IPS-18c (cell line): ENCODE measurements around the gene ACER1.

ENCODE experiments used
- H3K4me3 ChIP-seq: 2 replicates; pipeline ENCODE4 v1.7.0; 2013; ENCODE audit warnings: low read depth, mild to moderate bottlenecking, low read length, moderate library complexity; ENCODE audit not compliant: insufficient read depth
- H3K9me3 ChIP-seq: one replicate; pipeline ENCODE4 v1.6.1; 2013; ENCODE audit warnings: mild to moderate bottlenecking, low read length, moderate library complexity; ENCODE audit not compliant: control insufficient read depth, insufficient read depth

The ACER1 gene

GRCh38 chr19:6262519-6262918 is 70.9 kb downstream of the ACER1 start:
- H3K9me3 ChIP-seq: no peaks in the 10 kb centered on the region
- H3K4me3 ChIP-seq: no peak overlapping the region

DNA sequence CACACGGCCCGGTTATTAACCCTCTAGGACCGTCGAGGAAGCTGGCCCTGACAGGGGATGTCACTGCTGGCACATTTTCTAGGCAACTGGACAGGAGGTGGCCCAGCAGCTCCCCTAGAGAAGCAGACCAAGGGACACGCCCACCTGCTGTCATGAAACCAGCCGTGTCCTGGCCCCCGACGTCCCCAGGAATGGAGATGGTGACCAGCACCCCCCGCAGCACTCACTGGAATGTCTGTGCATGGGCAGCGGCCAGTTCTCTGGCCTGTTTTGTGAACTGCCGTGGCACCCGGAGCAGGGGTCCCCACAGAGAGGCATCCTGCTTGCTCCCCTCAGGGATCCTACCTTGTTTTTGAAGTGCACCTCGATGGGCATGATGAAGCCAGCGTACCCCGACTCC is 71.5 kb downstream of the ACER1 start:
- Histone ChIP-seq H3K9me3 (no peaks in the 10 kb centered on the region), H3K4me3 (no peak overlapping the region)

GRCh38 chr19:6260912-6261650 is 72.3 kb downstream of the ACER1 start:
- H3K4me3 ChIP-seq: no peak overlapping the region
- no peaks in the 10 kb centered on the region for H3K9me3 ChIP-seq

GRCh38 chr19:6260376-6260775 is 73.0 kb downstream of the ACER1 start:
- Histone ChIP-seq H3K9me3 (no peaks in the 10 kb centered on the region), H3K4me3 (no peak overlapping the region)

GRCh38 chr19:6259312-6259861 is 74.0 kb downstream of the ACER1 start:
- no peaks in the 10 kb centered on the region for H3K9me3 ChIP-seq
- H3K4me3 ChIP-seq: no peak overlapping the region

- H3K9me3 ChIP-seq: no peaks in the 10 kb centered on the region
- H3K4me3 ChIP-seq: no peak overlapping the region
Observed at GRCh38 chr19:6258812-6259311, 74.5 kb downstream of the ACER1 start.
